GM19438 (cell line): Measurements from ENCODE around the gene KRTAP4-6.
"Not testable (repeated sequence)": the region's sequence is repeated elsewhere in the genome, so short reads cannot be mapped to it uniquely, and the experiment has no call there.

Experiments
- ATAC-seq: cut with Tn5 transposase; IDR thresholded peaks from one replicate; pipeline ENCODE4 v1.9.1; 2021; ENCODE audit warnings: low read depth; ENCODE audit not compliant: unreplicated experiment

The KRTAP4-6 gene

GRCh38 chr17:41148971-41149651 is 8.8 kb upstream of the KRTAP4-6 start:
- not testable (repeated sequence) for ATAC-seq

- ATAC-seq: no peak
These were observed 7.3 kb upstream of the KRTAP4-6 start for GRCh38 chr17:41147531-41148204.

- ATAC-seq: no peak
These were observed 4.9 kb upstream of the KRTAP4-6 start for GRCh38 chr17:41145261-41145660.

DNA sequence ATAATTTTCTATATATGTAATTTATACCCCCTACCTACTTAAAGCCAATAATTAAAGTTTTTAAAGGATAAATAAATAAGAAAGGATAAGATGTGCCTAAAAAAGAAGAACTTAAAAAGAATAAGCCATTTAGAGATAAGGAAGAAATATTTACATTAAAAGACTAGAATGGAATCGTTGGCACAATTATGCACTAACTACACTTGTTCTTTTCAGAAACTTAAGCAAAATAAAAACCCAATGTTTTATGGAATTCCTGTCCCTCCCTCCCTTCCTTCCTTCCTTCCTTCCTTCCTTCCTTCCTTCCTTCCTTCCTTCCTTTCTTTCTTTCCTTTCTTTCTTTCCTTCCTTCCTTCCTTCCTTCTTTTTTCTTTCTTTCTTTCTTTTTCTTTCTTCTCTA is 4.5 kb upstream of the KRTAP4-6 start:
- ATAC-seq: no peak

GRCh38 chr17:41141361-41141760 is 1.0 kb upstream of the KRTAP4-6 start:
- no peak for ATAC-seq

GRCh38 chr17:41139865-41140264 is 479 bp downstream of the KRTAP4-6 start:
- ATAC-seq: not testable (repeated sequence)

DNA sequence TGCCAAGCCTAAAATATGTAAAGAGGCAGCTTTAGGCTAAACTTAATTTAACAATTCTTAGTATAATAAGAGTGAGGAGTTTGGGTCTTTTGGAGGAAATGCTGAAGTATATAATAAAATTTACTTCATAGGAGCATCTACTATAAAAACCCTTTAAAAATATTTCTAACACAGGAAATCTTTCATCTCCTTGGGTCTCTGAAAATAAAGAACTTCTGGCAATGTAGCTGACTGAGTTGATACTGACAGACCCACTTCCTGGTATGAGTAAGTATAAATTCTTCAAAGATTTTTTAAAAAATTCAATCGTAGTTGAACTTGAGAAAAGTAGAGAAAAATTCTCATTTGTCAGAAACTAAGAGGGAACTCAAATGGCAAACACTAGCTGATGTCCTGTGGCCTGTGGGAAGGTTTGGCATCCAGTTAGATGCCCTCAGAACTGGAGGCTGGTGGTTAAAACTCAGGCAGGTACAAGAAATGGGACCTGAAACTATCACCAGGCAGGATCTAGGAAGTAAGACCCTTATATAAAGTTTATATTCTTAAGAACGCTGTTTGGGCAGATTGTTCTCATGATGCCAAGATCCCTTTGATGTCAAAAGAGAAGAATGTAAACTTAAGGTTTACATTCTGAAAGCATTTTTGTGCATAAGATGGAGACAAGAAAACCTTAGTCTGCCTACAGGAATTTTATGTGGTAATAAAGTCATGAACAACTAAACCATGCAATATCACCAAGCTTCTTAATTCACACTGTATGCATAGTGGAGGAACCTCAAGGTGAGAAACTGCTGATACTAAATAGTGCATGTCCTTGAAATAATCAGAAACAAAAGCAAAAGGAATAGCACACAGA is 6.2 kb downstream of the KRTAP4-6 start:
- ATAC-seq: no peak

- ATAC-seq: no peak
These were observed 8.4 kb downstream of the KRTAP4-6 start for GRCh38 chr17:41131979-41132378.

DNA sequence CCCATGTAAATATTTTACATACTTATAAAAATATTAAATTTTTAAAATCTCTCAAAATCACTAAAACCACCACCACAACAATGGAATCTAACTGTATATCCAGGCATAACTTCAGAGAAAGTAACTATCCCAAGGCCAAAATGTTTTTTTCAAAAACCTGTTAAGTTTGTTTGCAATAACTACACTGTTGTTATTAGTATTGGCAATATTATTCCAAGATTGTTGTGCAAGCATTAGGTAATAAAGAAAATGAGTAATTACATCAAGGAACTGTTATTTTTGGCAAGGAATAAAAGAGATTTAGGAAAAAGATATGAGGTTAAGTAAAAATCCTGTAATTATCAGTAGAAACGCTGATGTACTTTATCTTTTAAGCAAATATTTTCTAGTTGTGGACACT is 13.0 kb downstream of the KRTAP4-6 start:
- ATAC-seq: no peak

DNA sequence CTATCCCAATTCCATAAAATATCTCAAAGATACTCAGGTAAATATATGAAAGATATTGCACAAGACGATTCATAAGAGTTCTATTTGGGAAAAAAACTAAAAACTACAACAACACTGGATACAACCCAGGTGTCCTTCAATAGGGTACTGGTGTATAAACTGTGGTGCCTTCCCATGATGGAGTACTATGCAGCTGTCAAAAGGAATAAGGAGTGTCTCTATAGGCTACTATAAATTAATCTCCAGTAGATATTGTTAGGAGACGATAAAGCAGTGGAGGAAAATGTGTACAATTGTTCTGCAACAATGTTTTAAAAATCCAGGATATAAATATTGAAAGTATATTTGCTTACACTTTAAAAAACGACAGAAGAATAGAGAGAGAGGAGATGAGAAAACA is 13.9 kb downstream of the KRTAP4-6 start:
- ATAC-seq: no peak

DNA sequence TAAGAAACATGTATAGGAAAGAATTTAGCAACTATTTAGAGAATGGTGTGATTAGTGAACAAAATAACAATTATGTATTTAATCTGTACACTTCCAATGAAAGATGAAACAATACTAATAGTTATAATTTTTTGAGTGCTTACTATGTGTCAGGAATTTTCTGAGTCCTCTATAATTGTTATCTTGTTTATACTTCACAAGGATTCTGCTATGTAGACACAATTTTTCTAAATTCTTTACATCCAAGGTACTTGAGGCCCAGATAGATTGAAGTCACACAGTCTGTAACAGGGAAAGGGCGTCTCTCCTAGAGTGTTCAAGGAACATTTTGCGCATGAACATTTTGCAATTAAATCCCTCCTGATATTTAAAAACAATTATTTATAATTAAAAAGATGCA is 15.3 kb downstream of the KRTAP4-6 start:
- ATAC-seq: no peak

DNA sequence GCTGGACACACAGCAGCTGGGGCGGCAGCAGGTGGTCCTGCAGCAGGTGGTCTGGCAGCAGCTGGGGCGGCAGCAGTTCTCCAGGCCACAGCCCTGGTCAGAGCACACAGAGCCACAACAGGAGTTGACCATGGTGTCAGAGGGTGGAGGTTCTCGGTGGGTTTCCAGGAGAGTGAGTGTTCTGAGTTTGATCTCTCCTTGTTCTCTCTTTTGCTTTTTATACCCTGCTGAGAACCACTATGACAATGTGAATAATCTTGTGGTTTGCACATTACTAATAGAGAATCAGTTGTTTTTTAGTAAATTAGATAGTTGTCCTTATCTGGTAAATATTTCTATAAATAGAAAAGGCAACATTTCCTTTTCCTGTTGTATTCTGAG is 16.4 kb downstream of the KRTAP4-6 start, which contains the start of gene KRTAP4-12:
TSS of gene KRTAP4-12 (minus strand) at position 192 of the 381 bp plus-strand sequence. CDS start at position 132, 60 bp downstream.
- ATAC-seq: not testable (repeated sequence)

DNA sequence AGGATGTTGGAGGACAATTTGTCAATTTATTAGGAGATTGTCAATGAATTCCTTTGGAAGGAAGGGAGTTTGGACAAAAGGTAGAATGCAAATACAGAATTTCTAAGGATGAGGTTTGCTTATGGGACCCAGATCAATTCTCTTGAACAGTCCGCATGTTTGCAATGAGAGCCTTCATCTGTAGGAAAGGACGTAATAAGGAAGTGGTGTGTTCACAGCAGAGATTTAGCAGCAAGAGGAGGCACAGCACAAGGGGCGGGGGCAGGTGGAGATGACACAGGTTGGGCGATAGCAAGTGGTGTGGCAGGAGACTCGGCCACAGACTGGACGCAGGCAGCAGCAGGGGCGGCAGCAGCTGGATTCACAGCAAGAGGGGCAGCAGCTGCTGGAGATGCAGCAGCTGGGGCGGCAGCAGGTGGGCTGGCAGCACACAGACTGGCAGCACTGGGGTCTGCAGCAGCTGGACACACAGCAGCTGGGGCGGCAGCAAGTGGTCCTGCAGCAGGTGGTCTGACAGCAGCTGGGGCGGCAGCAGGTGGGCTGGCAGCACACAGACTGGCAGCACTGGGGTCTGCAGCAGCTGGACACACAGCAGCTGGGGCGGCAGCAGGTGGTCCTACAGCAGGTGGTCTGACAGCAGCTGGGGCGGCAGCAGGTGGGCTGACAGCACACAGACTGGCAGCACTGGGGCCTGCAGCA is 16.9 kb downstream of the KRTAP4-6 start:
- not testable (repeated sequence) for ATAC-seq

DNA sequence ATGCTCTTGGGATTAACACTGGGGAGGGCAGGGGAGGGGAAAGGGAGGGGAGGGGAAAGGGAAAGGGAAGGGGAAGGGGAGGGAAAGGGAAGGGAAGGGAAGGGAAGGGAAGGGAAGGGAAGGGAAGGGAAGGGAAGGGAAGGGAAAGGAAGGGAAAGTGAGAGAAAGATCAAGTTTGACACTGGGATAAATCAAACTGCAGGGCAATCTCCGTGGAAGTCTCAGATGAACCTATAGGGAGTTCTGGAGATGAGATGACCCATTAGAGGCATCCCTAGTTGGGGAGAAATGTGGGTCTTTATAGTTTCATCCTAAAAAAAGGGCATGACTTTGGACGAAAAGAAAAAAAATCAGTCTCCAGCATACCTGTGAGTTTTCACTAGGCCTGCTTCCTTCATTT is 18.6 kb downstream of the KRTAP4-6 start:
- ATAC-seq: no peak

DNA sequence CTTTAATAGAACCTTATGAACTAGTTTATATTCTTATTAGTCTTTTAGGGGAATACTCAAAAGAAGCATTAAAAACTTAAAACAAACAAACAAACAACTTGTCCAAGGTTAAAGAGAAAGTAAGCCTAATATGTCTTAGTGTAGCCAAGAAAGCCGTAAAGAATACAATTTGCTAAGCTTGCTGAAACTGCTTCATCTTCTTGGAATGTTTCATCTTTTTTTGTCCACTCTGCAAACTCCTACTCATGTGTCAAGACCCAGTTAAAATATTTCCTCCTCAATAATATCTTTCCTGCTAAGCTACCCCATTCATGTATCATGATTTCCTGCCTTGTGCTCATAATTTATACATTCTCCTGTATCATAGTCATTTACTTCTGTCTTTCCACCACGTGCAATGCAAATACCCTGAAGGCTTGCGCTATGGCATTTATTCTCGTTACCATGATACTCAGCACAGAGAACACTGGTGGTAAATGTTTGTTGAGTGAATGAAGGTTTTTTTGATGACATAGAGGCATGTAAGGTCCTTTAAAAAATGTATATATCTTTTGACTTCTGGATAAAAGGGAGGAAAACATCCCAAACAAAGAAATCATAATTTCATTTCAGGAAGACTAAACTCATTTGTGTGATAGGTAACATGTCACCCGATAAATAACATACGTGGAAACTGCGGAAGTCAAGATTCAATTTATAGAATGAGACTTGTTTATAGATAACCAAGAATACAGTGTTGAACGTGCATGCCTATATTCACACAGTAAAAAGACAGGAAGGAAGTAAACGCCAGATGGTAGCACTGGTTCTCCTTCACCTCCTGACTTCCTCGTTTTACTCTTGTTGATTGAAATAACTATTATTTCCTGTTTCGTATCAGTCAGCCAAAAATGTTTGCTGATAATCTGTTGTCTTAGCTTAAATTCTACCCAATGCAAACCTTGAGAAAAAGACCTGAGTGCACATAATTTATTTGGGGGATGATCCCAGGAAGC is 20.4 kb downstream of the KRTAP4-6 start:
- not testable (repeated sequence) for ATAC-seq

DNA sequence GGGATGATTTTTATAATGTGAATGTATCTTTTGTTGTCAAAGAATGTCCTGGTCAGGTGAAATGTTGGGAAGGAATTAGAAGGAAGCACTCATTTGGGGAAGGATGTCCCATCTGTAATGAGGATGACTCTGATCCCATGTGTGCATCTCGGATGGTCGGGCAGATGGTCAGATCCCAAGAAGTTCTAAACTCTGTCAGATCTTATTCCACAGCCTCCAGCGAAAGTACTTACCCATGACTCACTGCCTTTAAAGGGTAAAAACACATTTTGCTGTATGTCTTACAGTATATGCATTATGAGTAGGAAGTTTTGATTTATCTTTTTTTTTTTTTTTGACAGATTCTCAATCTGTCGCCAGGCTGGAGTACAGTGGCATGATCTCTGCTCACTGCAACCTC is 21.6 kb downstream of the KRTAP4-6 start:
- ATAC-seq: no peak

- not testable (repeated sequence) for ATAC-seq
These were observed 22.4 kb downstream of the KRTAP4-6 start, which contains the start of gene KRTAP4-11 for GRCh38 chr17:41117846-41118386. TSS of gene KRTAP4-11 (minus strand) at chr17:41118373. CDS start at chr17:41118315, 58 bp downstream.

DNA sequence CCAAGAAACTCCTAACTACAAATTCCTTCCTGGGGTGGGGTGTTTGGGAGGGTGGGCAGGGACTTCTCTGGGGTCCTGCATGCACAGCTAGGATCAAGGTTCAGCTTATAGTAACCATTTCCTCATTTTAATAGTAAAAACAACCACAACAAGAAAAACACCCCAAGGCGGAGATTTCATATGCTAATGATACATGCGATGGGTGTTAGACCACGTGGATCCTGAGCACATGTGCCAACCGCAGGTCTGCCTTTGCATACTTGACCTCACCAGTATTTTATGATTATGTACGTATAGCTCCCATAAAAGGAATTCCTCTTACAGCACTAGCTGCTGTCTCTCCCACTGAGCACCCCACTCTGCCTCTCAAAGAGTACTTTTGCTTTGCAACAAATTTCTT is 24.0 kb downstream of the KRTAP4-6 start:
- ATAC-seq: no peak
